Measurements from ENCODE around the gene LYST. TPM values are rescaled to one million over a fixed set of nuclear protein-coding genes. Genes with fewer than 3 reads are reported as not detected.
A peak's percentile ranks its signal among the peaks of the same experiment; 100 is the strongest.

Gene LYST
- total RNA-seq, 1 donor from 2014 or later, result 90.2 TPM

DNA sequence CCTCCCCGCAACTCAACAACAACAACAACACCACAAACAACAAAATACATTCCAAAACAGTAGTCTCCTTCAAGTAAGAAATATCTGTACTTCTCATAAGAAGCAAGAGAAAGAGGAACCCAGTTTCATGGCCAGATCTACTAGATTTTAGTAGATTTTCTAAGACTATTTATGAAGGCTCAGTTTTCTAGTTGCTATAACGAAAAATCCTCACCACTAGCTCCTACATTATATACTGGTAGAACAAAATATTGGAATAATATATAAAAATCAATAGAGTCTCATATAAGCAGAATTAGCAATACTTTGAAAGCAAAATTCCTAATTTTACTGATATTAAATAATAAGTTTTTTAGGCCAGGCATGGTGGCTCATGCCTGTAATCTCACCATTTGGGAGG, 86.9 kb downstream of the LYST start:
- Mint-ChIP-seq H3K4me3 (no peak overlapping the region), H3K36me3 (ENCODE audit: low read depth) (peaks cover 55% of the 10 kb centered on the region), H3K9me3 (no peaks in the 10 kb centered on the region), H3K27ac (no peak overlapping the region), H3K4me1 (no peaks in the 10 kb centered on the region), H3K27me3 (no peaks in the 10 kb centered on the region)
- POLR2A ChIA-PET, result interaction anchor here (0.6 kb wide), 1 partner anchor 105 kb away, joined by 4 read pairs; no protein-coding TSS in a partner anchor
- DNase-seq (no peak), ATAC-seq (ENCODE audit: low read depth) (no peak)
- TF ChIP-seq, protein P1, sequence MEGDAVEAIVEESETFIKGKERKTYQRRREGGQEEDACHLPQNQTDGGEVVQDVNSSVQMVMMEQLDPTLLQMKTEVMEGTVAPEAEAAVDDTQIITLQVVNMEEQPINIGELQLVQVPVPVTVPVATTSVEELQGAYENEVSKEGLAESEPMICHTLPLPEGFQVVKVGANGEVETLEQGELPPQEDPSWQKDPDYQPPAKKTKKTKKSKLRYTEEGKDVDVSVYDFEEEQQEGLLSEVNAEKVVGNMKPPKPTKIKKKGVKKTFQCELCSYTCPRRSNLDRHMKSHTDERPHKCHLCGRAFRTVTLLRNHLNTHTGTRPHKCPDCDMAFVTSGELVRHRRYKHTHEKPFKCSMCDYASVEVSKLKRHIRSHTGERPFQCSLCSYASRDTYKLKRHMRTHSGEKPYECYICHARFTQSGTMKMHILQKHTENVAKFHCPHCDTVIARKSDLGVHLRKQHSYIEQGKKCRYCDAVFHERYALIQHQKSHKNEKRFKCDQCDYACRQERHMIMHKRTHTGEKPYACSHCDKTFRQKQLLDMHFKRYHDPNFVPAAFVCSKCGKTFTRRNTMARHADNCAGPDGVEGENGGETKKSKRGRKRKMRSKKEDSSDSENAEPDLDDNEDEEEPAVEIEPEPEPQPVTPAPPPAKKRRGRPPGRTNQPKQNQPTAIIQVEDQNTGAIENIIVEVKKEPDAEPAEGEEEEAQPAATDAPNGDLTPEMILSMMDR (IDR thresholded peaks at IDR 0.05), result no peak
- CTCF ChIA-PET, result interaction anchor here (1.3 kb wide), 1 partner anchor 192 kb away, joined by 4 read pairs; no protein-coding TSS in a partner anchor
- intact Hi-C loops (cut with micrococcal nuclease), result loop anchor here (10.0 kb wide), 1 partner anchor 1665 kb away; no protein-coding TSS in a partner anchor

DNA sequence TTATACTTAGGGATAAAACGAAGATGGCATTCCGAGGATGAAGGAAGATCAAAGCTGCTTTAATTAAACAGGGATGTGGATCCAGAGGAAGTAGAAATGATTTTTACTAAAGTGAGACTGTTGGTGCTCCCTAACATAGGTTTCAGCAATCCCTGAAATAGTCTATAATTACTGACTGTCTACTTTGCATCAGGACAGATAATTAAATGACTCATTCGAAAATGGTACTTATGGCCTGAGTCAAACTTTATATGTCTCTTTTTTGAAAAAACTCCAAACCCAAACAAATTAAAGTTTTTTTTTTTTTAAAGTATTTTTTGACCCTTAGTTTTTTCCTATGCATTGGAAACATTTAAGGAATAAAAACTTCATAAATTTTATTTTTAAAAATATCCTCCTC, 90.3 kb downstream of the LYST start:
- H3K27ac Mint-ChIP-seq, result no peak overlapping the region

DNA sequence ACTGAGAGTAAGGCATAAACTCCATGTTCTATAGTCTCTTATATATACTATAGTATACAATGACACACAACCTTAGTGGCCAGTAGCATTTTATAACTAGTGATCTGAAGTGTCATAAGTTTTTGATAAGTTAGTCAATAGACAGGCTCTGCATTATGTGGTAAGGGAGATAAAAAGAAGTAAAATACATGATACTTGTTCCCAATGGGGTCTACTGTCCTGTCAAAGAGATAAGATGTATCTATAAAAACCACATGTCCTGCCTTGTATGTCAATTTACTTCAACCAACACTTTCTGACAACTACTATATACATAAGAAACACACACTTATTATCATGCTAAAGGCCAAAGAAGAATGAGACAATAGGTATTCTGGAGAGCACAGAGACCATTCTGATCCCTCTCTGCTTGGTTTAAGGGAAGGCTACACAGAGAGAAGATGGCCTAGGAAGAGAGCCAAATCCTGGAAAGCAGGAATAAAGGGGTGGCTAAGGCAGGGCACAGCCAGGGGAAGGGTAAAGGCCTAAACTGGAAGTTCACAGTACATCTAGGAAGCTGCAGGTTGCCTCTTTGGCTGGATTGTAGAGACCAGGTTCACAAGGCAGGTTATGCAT, 91.4 kb downstream of the LYST start:
- ChIA-PET CTCF (no interaction called here), POLR2A (no interaction called here)
- intact Hi-C loops (cut with micrococcal nuclease), result no loop called here
- Mint-ChIP-seq H3K36me3 (ENCODE audit: low read depth) (peaks cover 61% of the 10 kb centered on the region), H3K4me1 (no peaks in the 10 kb centered on the region), H3K4me3 (no peak overlapping the region), H3K9me3 (no peaks in the 10 kb centered on the region), H3K27ac (no peak overlapping the region), H3K27me3 (no peaks in the 10 kb centered on the region)
- TF ChIP-seq, protein P1 (IDR thresholded peaks at IDR 0.05), result no peak
- ATAC-seq (ENCODE audit: low read depth) (no peak), DNase-seq (no peak)

More for the DNA sequence above, 90.3 kb downstream of the LYST start:
- H3K4me1 Mint-ChIP-seq, result no peaks in the 10 kb centered on the region
- ATAC-seq (ENCODE audit: low read depth) (no peak), DNase-seq (no peak)
- TF ChIP-seq, protein P1 (IDR thresholded peaks at IDR 0.05), result no peak
- no peak overlapping the region for H3K4me3 Mint-ChIP-seq
- H3K9me3 Mint-ChIP-seq, result no peaks in the 10 kb centered on the region
- intact Hi-C loops (cut with micrococcal nuclease), result no loop called here
- ChIA-PET POLR2A (no interaction called here), CTCF (interaction anchor here (1.5 kb wide), 1 partner anchor 195 kb away, joined by 8 read pairs; no protein-coding TSS in a partner anchor)
- peaks cover 54% of the 10 kb centered on the region for H3K36me3 Mint-ChIP-seq (ENCODE audit: low read depth)
- no peaks in the 10 kb centered on the region for H3K27me3 Mint-ChIP-seq

DNA sequence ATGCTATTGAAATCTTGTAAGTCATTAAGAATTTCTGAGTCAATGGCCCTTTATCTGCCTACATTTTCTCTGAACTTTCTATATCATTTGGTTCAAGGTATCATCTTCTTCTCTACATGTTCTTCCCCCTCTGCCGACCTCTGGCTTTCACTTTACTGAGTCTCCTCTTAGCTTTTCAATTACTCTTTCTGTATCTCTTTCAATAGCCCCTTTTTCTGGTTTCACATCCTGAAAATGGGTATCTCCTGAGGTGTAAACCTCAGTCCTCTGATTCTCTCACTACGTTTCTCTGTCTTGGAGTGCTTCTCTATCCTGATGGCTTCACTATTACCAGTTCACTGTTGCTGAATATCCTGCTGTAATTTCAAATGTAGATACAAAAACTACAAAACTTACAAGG, 98.9 kb downstream of the LYST start:
- Mint-ChIP-seq H3K4me1 (peaks cover 20% of the 10 kb centered on the region), H3K27me3 (no peaks in the 10 kb centered on the region), H3K36me3 (ENCODE audit: low read depth) (peaks cover 35% of the 10 kb centered on the region), H3K9me3 (no peaks in the 10 kb centered on the region), H3K4me3 (no peak overlapping the region), H3K27ac (no peak overlapping the region)
- peak; percentile 89 for ATAC-seq (ENCODE audit: low read depth)
- ChIA-PET CTCF (interaction anchor here (0.8 to 2.1 kb wide), 2 partner anchors 75 to 204 kb away, joined by 3 to 12 read pairs; no protein-coding TSS in a partner anchor), POLR2A (no interaction called here)
- TF ChIP-seq, protein P1 (IDR thresholded peaks at IDR 0.05), result no peak
- intact Hi-C loops (cut with micrococcal nuclease), result loop anchor here (5.0 kb wide), 2 partner anchors 75 to 205 kb away; no protein-coding TSS in a partner anchor
- DNase-seq, result no peak

DNA sequence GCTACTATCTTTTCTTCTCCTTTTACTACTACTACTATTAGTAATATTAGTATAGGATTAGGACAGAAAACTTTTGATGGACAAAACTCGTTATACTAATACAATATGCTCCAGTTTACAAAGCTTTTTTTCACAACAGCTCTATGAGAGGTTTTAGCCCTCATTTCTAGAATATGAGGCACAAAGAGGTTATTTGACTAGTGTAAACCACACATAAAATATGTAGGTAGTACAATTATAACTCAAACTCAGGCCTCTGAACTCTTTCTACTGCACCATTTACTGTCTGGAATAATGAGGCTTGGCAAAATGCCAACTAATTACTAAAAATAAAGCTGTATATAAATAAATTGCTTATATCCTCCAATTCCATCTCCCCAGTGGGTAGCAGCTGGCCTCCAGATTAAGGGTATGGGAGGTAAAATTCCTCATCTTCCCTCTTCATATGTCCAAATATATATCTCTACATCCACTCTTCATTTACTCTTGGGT, 99.9 kb downstream of the LYST start:
- no peak overlapping the region for H3K27ac Mint-ChIP-seq
- TF ChIP-seq, protein P1 (IDR thresholded peaks at IDR 0.05), result no peak
- ATAC-seq (ENCODE audit: low read depth), result no peak
- no peak overlapping the region for H3K4me3 Mint-ChIP-seq
- DNase-seq, result no peak
- intact Hi-C loops (cut with micrococcal nuclease), result loop anchor here (5.0 kb wide), 2 partner anchors 75 to 205 kb away; no protein-coding TSS in a partner anchor
- ChIA-PET POLR2A (no interaction called here), CTCF (interaction anchor here (2.1 kb wide), 1 partner anchor 205 kb away, joined by 12 read pairs; no protein-coding TSS in a partner anchor)
- H3K9me3 Mint-ChIP-seq, result no peaks in the 10 kb centered on the region
- no peaks in the 10 kb centered on the region for H3K27me3 Mint-ChIP-seq
- H3K4me1 Mint-ChIP-seq, result peaks cover 20% of the 10 kb centered on the region
- H3K36me3 Mint-ChIP-seq (ENCODE audit: low read depth), result peaks cover 38% of the 10 kb centered on the region

All from activated B cell treated with CpG ODN at 0.5 μM for 24 hours (primary cell).